Stimulated activated CD8-positive, alpha-beta memory T cell treated with anti-CD3 and anti-CD28 coated beads, Interleukin-4, amount 100 ng/mL, for 24 hours (primary cell): ENCODE data around the gene OR51G1.
"Not testable (repeated sequence)": the region's sequence is repeated elsewhere in the genome, so short reads cannot be mapped to it uniquely, and the experiment has no call there.

Source experiments
- DNase-seq: peaks from one replicate; pipeline ENCODE4 v3.0.0-alpha.2; 2020; ENCODE audit warnings: low read depth

The OR51G1 gene

GRCh38 chr11:4924239-4924638 is at the start of gene OR51G1:
Gene OR51G1, minus strand, starts transcription at chr11:4924339. Its CDS starts 0 bp downstream, at chr11:4924339.
- no peak for DNase-seq

GRCh38 chr11:4962816-4963215 is 38.7 kb upstream of the OR51G1 start:
- DNase-seq: no peak

GRCh38 chr11:4960877-4961276 is 36.7 kb upstream of the OR51G1 start:
- DNase-seq: no peak

- DNase-seq: no peak
Observed at GRCh38 chr11:4957396-4957795, 33.3 kb upstream of the OR51G1 start.

- DNase-seq: not testable (repeated sequence)
Observed at GRCh38 chr11:4955613-4956012, 31.5 kb upstream of the OR51G1 start, which contains the start of gene OR51A2. Gene OR51A2, minus strand, starts transcription at chr11:4955713. Its CDS starts 0 bp downstream, at chr11:4955713.

- no peak for DNase-seq
Observed at GRCh38 chr11:4947505-4947904, 23.4 kb upstream of the OR51G1 start, which contains the start of gene OR51A4. Gene OR51A4, minus strand, starts transcription at chr11:4947605. Its CDS starts 505 bp downstream, at chr11:4947100.

GRCh38 chr11:4936745-4937144 is 12.6 kb upstream of the OR51G1 start:
- DNase-seq: no peak

- no peak for DNase-seq
Observed at GRCh38 chr11:4932751-4933150, 8.6 kb upstream of the OR51G1 start.

- no peak for DNase-seq
Observed at GRCh38 chr11:4926608-4927007, 2.5 kb upstream of the OR51G1 start.

- no peak for DNase-seq
Observed at GRCh38 chr11:4922304-4922703, 1.8 kb downstream of the OR51G1 start.

GRCh38 chr11:4921796-4922195 is 2.3 kb downstream of the OR51G1 start:
- no peak for DNase-seq

GRCh38 chr11:4919250-4919649 is 4.9 kb downstream of the OR51G1 start, which contains the start of gene OR51G2:
Gene OR51G2, minus strand, starts transcription at chr11:4919350. Its CDS starts 3,687 bp downstream, at chr11:4915663.
- DNase-seq: no peak

GRCh38 chr11:4916581-4916980 is 7.6 kb downstream of the OR51G1 start:
- DNase-seq: no peak

GRCh38 chr11:4903484-4903883 is 20.7 kb downstream of the OR51G1 start, which contains the start of gene OR51A7:
Gene OR51A7, plus strand, starts transcription at chr11:4903783. Its CDS starts 3,587 bp downstream, at chr11:4907370.
- no peak for DNase-seq

- no peak for DNase-seq
Observed at GRCh38 chr11:4891996-4892640, 32.0 kb downstream of the OR51G1 start.

GRCh38 chr11:4890279-4890678 is 33.9 kb downstream of the OR51G1 start:
- DNase-seq: no peak

- DNase-seq: no peak
Observed at GRCh38 chr11:4887591-4887990, 36.5 kb downstream of the OR51G1 start.

- no peak for DNase-seq
Observed at GRCh38 chr11:4886186-4886585, 38.0 kb downstream of the OR51G1 start.

- no peak for DNase-seq
Observed at GRCh38 chr11:4884361-4884760, 39.8 kb downstream of the OR51G1 start.

GRCh38 chr11:4882543-4882942 is 41.6 kb downstream of the OR51G1 start:
- DNase-seq: no peak

GRCh38 chr11:4881860-4882500 is 42.2 kb downstream of the OR51G1 start, which contains the start of gene OR51T1:
Gene OR51T1, plus strand, starts transcription at chr11:4881900. Its CDS starts 0 bp downstream, at chr11:4881900.
- no peak for DNase-seq

GRCh38 chr11:4881188-4881587 is 43.0 kb downstream of the OR51G1 start:
- no peak for DNase-seq
